AML-193 (cell line): Measurements from ENCODE around the gene SEL1L2.

Experiments
- DNase-seq, 2 experiments: peaks; one replicate each; lab custom pipeline; 2025; lab: John Stamatoyannopoulos, UW

The SEL1L2 gene

GRCh38 chr20:13928901-13929300, 61.5 kb downstream of the SEL1L2 start:
- no peak for DNase-seq

GRCh38 chr20:13927171-13927570, 63.2 kb downstream of the SEL1L2 start:
- DNase-seq, result no peak

GRCh38 chr20:13922241-13922640, 68.2 kb downstream of the SEL1L2 start:
- no peak for DNase-seq

- no peak for DNase-seq
Observed at GRCh38 chr20:13915284-13915683, 75.1 kb downstream of the SEL1L2 start.

GRCh38 chr20:13913572-13913971, 76.8 kb downstream of the SEL1L2 start:
- no peak for DNase-seq

GRCh38 chr20:13913131-13913530, 77.3 kb downstream of the SEL1L2 start:
- DNase-seq, result no peak

- DNase-seq, result no peak
Observed at GRCh38 chr20:13910492-13910891, 79.9 kb downstream of the SEL1L2 start.

GRCh38 chr20:13909067-13909466, 81.3 kb downstream of the SEL1L2 start:
- no peak for DNase-seq

GRCh38 chr20:13904766-13905165, 85.6 kb downstream of the SEL1L2 start:
- no peak for DNase-seq

GRCh38 chr20:13900496-13900895, 89.9 kb downstream of the SEL1L2 start:
- no peak for DNase-seq

- no peak for DNase-seq
Observed at GRCh38 chr20:13898012-13898612, 92.3 kb downstream of the SEL1L2 start.

GRCh38 chr20:13891575-13891974, 98.8 kb downstream of the SEL1L2 start:
- DNase-seq, result no peak

GRCh38 chr20:13884803-13885202, 105.6 kb downstream of the SEL1L2 start:
- no peak for DNase-seq

GRCh38 chr20:13883425-13883824, 107.0 kb downstream of the SEL1L2 start:
- no peak for DNase-seq

- no peak for DNase-seq
Observed at GRCh38 chr20:13878566-13878965, 111.8 kb downstream of the SEL1L2 start.

- DNase-seq, result no peak
Observed at GRCh38 chr20:13877793-13878192, 112.6 kb downstream of the SEL1L2 start.

GRCh38 chr20:13875265-13875811, 115.1 kb downstream of the SEL1L2 start:
- no peak for DNase-seq

GRCh38 chr20:13874394-13875157, 115.8 kb downstream of the SEL1L2 start:
- DNase-seq, result no peak

- no peak for DNase-seq
Observed at GRCh38 chr20:13873831-13874230, 116.6 kb downstream of the SEL1L2 start.

GRCh38 chr20:13870170-13870748, 120.2 kb downstream of the SEL1L2 start:
- no peak for DNase-seq

- DNase-seq, result peak; percentile 2 to 35
Observed at GRCh38 chr20:13868331-13868730, 122.1 kb downstream of the SEL1L2 start.

GRCh38 chr20:13865791-13866351, 124.5 kb downstream of the SEL1L2 start:
- no peak for DNase-seq

- no peak for DNase-seq
Observed at GRCh38 chr20:13865156-13865555, 125.3 kb downstream of the SEL1L2 start.
